ENCODE measurements around the gene TBC1D25. TPM values are rescaled to one million over a fixed set of nuclear protein-coding genes. Genes with fewer than 3 reads are reported as not detected.

Gene TBC1D25
- total and polyA plus RNA-seq, 2 experiments from 2014 or later, result 1.9 to 4.5 TPM

DNA sequence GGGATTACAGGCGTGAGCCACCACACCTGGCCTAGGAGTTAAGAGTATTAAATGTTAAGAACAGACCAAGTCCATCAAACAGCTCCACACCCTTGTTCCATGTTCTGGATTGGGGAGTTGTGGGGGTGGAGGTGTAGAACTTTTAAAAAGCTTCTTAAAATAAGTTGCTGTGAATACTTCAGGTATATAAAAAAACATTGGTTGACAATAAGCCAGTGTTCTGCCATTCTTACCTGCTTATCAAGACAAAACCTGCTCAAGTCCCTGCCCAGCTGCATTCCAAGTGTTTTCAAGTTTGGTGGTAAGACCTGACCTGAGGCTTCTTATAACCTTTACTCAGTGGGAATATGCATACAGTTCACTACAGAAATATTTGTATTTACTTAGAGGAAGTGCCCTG lies 41.1 kb downstream of the TBC1D25 start:
- Histone ChIP-seq H3K27ac (ENCODE audit: low read depth) (0 out of 2 replicates have a peak overlapping the region, but pooled peaks have one; percentile 50), H3F3A (replicated peaks; ENCODE audit: low read depth) (peaks cover 7% of the 10 kb centered on the region; the same call in 1 of the 2 replicates), H2AFZ (no peak overlapping the region), H3K36me3 (ENCODE audit: insufficient read depth) (peaks cover 24% of the 10 kb centered on the region), H4K20me1 (replicated peaks; ENCODE audit: insufficient read depth) (no peaks in the 10 kb centered on the region; the same call in 1 of the 2 replicates), H3K4me2 (no peak overlapping the region), H3K9me2 (ENCODE audit: insufficient read depth) (no peaks in the 10 kb centered on the region), H3K79me2 (replicated peaks; ENCODE audit: insufficient read depth) (peaks cover 5% of the 10 kb centered on the region), H3K4me1 (ENCODE audit: insufficient read depth) (no peaks in the 10 kb centered on the region), H3K4me3 (no peak overlapping the region), H3K27me3 (ENCODE audit: insufficient read depth) (no peaks in the 10 kb centered on the region)
- DNase-seq (ENCODE audit: low spot score) (peak; percentile 21), ATAC-seq (peak; percentile 24)
- H3K27me3 Mint-ChIP-seq (ENCODE audit: insufficient read depth, low read depth, poor library complexity), result peaks cover 1% of the 10 kb centered on the region
- no peak overlapping the region for H3K27ac Mint-ChIP-seq
- H3K36me3 Mint-ChIP-seq (ENCODE audit: low read depth), result peaks cover 46% of the 10 kb centered on the region
- H3K4me1 Mint-ChIP-seq, result peaks cover 2% of the 10 kb centered on the region; the same call in 1 of the 3 replicates
- H3K4me3 Mint-ChIP-seq, result no peak overlapping the region
- no peaks in the 10 kb centered on the region for H3K9me3 Mint-ChIP-seq
- TF ChIP-seq ZNF114 (CRISPR knock-in tag; IDR thresholded peaks at IDR 0.05), result no peak
- TF ChIP-seq POLR2AphosphoS5 (IDR thresholded peaks at IDR 0.05; ENCODE audit: low read depth), result no peak
- no peak for TF ChIP-seq NANOG (IDR thresholded peaks at IDR 0.05; ENCODE audit: borderline replicate concordance)
- no peak for TF ChIP-seq JUNB (IDR thresholded peaks at IDR 0.05; ENCODE audit: unreplicated experiment)
- TF ChIP-seq ZNF331 (CRISPR knock-in tag; IDR thresholded peaks at IDR 0.05; ENCODE audit: low read depth), result no peak
- TF ChIP-seq, protein P1, sequence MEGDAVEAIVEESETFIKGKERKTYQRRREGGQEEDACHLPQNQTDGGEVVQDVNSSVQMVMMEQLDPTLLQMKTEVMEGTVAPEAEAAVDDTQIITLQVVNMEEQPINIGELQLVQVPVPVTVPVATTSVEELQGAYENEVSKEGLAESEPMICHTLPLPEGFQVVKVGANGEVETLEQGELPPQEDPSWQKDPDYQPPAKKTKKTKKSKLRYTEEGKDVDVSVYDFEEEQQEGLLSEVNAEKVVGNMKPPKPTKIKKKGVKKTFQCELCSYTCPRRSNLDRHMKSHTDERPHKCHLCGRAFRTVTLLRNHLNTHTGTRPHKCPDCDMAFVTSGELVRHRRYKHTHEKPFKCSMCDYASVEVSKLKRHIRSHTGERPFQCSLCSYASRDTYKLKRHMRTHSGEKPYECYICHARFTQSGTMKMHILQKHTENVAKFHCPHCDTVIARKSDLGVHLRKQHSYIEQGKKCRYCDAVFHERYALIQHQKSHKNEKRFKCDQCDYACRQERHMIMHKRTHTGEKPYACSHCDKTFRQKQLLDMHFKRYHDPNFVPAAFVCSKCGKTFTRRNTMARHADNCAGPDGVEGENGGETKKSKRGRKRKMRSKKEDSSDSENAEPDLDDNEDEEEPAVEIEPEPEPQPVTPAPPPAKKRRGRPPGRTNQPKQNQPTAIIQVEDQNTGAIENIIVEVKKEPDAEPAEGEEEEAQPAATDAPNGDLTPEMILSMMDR (conservative IDR thresholded peaks at IDR 0.05; ENCODE audit: low read depth in 2 of 2), result no peak
- no peak for TF ChIP-seq EZH2 (IDR thresholded peaks at IDR 0.05; ENCODE audit: low read depth, unreplicated experiment)
- TF ChIP-seq, protein P2, sequence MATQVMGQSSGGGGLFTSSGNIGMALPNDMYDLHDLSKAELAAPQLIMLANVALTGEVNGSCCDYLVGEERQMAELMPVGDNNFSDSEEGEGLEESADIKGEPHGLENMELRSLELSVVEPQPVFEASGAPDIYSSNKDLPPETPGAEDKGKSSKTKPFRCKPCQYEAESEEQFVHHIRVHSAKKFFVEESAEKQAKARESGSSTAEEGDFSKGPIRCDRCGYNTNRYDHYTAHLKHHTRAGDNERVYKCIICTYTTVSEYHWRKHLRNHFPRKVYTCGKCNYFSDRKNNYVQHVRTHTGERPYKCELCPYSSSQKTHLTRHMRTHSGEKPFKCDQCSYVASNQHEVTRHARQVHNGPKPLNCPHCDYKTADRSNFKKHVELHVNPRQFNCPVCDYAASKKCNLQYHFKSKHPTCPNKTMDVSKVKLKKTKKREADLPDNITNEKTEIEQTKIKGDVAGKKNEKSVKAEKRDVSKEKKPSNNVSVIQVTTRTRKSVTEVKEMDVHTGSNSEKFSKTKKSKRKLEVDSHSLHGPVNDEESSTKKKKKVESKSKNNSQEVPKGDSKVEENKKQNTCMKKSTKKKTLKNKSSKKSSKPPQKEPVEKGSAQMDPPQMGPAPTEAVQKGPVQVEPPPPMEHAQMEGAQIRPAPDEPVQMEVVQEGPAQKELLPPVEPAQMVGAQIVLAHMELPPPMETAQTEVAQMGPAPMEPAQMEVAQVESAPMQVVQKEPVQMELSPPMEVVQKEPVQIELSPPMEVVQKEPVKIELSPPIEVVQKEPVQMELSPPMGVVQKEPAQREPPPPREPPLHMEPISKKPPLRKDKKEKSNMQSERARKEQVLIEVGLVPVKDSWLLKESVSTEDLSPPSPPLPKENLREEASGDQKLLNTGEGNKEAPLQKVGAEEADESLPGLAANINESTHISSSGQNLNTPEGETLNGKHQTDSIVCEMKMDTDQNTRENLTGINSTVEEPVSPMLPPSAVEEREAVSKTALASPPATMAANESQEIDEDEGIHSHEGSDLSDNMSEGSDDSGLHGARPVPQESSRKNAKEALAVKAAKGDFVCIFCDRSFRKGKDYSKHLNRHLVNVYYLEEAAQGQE (IDR thresholded peaks at IDR 0.05; ENCODE audit: unreplicated experiment), result no peak
- no peak for TF ChIP-seq ETS1 (IDR thresholded peaks at IDR 0.05)
- TF ChIP-seq, protein P3, sequence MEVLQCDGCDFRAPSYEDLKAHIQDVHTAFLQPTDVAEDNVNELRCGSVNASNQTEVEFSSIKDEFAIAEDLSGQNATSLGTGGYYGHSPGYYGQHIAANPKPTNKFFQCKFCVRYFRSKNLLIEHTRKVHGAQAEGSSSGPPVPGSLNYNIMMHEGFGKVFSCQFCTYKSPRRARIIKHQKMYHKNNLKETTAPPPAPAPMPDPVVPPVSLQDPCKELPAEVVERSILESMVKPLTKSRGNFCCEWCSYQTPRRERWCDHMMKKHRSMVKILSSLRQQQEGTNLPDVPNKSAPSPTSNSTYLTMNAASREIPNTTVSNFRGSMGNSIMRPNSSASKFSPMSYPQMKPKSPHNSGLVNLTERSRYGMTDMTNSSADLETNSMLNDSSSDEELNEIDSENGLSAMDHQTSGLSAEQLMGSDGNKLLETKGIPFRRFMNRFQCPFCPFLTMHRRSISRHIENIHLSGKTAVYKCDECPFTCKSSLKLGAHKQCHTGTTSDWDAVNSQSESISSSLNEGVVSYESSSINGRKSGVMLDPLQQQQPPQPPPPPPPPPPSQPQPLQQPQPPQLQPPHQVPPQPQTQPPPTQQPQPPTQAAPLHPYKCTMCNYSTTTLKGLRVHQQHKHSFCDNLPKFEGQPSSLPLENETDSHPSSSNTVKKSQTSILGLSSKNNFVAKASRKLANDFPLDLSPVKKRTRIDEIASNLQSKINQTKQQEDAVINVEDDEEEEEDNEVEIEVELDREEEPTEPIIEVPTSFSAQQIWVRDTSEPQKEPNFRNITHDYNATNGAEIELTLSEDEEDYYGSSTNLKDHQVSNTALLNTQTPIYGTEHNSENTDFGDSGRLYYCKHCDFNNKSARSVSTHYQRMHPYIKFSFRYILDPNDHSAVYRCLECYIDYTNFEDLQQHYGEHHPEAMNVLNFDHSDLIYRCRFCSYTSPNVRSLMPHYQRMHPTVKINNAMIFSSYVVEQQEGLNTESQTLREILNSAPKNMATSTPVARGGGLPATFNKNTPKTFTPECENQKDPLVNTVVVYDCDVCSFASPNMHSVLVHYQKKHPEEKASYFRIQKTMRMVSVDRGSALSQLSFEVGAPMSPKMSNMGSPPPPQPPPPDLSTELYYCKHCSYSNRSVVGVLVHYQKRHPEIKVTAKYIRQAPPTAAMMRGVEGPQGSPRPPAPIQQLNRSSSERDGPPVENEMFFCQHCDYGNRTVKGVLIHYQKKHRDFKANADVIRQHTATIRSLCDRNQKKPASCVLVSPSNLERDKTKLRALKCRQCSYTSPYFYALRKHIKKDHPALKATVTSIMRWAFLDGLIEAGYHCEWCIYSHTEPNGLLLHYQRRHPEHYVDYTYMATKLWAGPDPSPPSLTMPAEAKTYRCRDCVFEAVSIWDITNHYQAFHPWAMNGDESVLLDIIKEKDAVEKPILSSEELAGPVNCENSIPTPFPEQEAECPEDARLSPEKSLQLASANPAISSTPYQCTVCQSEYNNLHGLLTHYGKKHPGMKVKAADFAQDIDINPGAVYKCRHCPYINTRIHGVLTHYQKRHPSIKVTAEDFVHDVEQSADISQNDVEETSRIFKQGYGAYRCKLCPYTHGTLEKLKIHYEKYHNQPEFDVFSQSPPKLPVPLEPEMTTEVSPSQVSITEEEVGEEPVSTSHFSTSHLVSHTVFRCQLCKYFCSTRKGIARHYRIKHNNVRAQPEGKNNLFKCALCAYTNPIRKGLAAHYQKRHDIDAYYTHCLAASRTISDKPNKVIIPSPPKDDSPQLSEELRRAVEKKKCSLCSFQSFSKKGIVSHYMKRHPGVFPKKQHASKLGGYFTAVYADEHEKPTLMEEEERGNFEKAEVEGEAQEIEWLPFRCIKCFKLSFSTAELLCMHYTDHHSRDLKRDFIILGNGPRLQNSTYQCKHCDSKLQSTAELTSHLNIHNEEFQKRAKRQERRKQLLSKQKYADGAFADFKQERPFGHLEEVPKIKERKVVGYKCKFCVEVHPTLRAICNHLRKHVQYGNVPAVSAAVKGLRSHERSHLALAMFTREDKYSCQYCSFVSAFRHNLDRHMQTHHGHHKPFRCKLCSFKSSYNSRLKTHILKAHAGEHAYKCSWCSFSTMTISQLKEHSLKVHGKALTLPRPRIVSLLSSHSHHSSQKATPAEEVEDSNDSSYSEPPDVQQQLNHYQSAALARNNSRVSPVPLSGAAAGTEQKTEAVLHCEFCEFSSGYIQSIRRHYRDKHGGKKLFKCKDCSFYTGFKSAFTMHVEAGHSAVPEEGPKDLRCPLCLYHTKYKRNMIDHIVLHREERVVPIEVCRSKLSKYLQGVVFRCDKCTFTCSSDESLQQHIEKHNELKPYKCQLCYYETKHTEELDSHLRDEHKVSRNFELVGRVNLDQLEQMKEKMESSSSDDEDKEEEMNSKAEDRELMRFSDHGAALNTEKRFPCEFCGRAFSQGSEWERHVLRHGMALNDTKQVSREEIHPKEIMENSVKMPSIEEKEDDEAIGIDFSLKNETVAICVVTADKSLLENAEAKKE (CRISPR knock-in tag; IDR thresholded peaks at IDR 0.05), result no peak
- TF ChIP-seq STAT1 (IDR thresholded peaks at IDR 0.05; ENCODE audit: unreplicated experiment), result no peak
- TF ChIP-seq CREB1 (CRISPR knock-in tag; IDR thresholded peaks at IDR 0.05; ENCODE audit: low read depth), result no peak

All from GM23338 (cell line).